ENCODE results near the gene TMCC3.
A peak's percentile ranks its signal among the peaks of the same experiment; 100 is the strongest.

The TMCC3 gene

DNA sequence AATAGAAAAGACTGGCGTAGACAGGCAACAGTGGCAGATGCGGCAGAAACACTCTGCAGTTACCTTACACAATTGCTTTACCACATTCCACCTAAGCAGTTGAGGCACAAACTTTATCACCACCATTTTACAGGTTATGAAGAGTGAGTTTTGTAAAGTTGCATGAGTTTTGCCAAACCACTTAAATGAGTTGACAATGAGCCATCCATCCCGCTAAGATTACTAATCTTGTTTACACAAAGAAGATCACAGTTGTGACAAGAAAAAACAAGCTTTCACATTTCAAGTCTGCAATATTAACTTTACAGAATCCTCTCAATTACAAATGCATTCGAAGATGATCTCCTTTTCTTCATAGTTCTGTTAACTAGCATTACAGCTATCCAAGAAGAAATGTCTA lies 1.8 kb downstream of the TMCC3 start:
- no peaks in the 10 kb centered on the region for H3K36me3 ChIP-seq
- no peaks in the 10 kb centered on the region for H3K27me3 ChIP-seq
- no peaks in the 10 kb centered on the region for H3K9me3 ChIP-seq
- peak overlapping the region; percentile 68 to 75 for H3K4me3 ChIP-seq
- DNase-seq = no peak
- intact Hi-C loops (cut with DNase I; ENCODE audit: low total_unique reads) = loop anchor here (10.0 kb wide), 1 partner anchor 76 kb away; no protein-coding TSS in a partner anchor
- H3K27ac ChIP-seq = no peak overlapping the region
- TF ChIP-seq, protein P1, sequence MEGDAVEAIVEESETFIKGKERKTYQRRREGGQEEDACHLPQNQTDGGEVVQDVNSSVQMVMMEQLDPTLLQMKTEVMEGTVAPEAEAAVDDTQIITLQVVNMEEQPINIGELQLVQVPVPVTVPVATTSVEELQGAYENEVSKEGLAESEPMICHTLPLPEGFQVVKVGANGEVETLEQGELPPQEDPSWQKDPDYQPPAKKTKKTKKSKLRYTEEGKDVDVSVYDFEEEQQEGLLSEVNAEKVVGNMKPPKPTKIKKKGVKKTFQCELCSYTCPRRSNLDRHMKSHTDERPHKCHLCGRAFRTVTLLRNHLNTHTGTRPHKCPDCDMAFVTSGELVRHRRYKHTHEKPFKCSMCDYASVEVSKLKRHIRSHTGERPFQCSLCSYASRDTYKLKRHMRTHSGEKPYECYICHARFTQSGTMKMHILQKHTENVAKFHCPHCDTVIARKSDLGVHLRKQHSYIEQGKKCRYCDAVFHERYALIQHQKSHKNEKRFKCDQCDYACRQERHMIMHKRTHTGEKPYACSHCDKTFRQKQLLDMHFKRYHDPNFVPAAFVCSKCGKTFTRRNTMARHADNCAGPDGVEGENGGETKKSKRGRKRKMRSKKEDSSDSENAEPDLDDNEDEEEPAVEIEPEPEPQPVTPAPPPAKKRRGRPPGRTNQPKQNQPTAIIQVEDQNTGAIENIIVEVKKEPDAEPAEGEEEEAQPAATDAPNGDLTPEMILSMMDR (IDR thresholded peaks at IDR 0.05) = no peak
- peaks cover 0 to 11% (median 3%) of the 10 kb centered on the region in 4 donors for H3K4me1 ChIP-seq

DNA sequence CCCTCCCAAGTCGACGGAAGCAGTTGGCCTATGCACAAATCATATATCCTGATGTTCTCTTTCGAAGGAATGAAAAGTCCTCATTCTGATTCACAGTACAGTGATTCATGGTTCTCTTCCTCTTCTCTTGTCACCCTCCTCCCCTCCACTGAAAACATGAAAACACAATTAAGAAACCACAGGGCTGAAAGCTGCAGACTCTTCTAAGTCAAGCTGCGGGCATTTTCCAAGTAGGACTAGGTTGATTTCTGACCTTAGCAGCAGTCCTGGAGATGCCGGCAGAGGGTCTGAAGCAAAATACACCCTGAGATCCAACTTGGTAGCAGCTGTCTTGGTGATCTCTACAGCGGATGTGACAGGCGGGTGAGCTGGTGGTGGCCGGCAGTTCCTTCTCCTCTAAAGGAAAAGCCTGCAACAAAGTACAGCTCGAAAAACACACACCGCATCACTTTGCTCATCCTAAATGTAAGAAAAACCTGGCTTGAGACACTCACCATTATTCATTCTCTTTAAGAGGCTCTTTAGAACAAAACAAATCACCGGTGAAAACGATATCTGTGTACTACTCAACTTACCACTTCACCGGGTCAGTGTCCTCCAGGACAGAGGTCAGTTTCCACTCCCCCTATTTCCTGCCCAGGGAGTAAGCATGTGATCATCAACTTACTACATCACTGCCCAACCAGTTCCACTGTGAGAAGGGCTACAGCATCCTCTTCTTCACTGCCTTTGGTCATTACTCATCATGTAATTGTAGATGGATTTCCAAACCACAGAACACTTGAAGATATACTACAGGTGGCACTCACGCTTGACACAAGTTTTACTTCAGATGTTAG lies 6.0 kb downstream of the TMCC3 start:
- Histone ChIP-seq H3K27ac (no peak overlapping the region), H3K36me3 (no peaks in the 10 kb centered on the region), H3K9me3 (no peaks in the 10 kb centered on the region), H3K4me3 (peak overlapping the region in 1 of 2 donors; percentile 8), H3K4me1 (peaks cover 0 to 8% (median 2%) of the 10 kb centered on the region in 4 donors), H3K27me3 (no peaks in the 10 kb centered on the region)
- TF ChIP-seq, protein P1 (IDR thresholded peaks at IDR 0.05) = no peak
- DNase-seq = no peak
- intact Hi-C loops (cut with DNase I; ENCODE audit: low total_unique reads) = loop anchor here (10.0 kb wide), 1 partner anchor 80 kb away; no protein-coding TSS in a partner anchor

DNA sequence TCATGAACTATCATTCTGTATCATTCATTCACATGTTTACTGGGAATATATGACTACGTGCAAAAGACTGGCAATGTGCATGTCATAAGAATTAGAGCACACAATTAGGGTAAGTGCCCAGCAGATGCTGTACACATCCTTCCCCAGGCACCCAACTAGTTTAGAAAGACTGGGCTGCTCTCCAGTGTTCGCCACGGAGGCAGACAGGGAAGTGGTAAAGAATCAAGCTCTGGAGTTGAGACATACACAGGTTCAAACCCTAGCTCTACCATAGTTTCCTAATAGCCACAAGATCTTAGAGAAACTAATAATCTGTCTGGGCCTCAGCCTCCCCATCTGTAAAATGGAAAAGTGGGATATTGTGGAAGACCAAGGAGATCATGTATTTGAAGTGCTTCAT lies 6.8 kb downstream of the TMCC3 start:
- H3K9me3 ChIP-seq = no peaks in the 10 kb centered on the region
- no peaks in the 10 kb centered on the region for H3K27me3 ChIP-seq
- TF ChIP-seq, protein P1 (IDR thresholded peaks at IDR 0.05) = no peak
- H3K27ac ChIP-seq = no peak overlapping the region
- intact Hi-C loops (cut with DNase I; ENCODE audit: low total_unique reads) = loop anchor here (10.0 kb wide), 1 partner anchor 81 kb away; no protein-coding TSS in a partner anchor
- DNase-seq = peak in 1 of 2 donors; percentile 34
- H3K4me3 ChIP-seq = no peak overlapping the region
- H3K36me3 ChIP-seq = no peaks in the 10 kb centered on the region
- peaks cover 0 to under 1% (median 0%) of the 10 kb centered on the region in 4 donors for H3K4me1 ChIP-seq

DNA sequence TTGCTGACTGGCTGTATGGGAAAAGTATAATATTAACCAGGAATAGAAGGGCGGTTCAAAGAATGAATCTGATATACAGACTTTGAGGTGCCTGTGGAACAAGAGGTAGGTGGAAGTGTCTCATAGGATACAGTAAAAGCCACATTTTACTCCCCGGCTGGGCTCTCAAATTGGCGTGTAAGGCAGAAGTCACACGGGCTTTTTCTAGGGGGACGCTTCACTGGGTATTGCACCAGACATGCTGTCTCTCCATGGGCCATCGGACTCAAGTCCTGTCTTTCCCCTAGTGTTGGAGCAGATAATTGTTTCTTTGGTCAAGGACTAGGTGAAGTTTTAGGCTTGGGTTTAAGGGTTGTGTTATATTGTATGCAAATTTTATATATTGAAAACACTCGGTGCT lies 9.1 kb downstream of the TMCC3 start:
- no peaks in the 10 kb centered on the region for H3K36me3 ChIP-seq
- H3K4me3 ChIP-seq = no peak overlapping the region
- TF ChIP-seq, protein P1 (IDR thresholded peaks at IDR 0.05) = no peak
- no peak for DNase-seq
- no peaks in the 10 kb centered on the region for H3K4me1 ChIP-seq
- no peaks in the 10 kb centered on the region for H3K9me3 ChIP-seq
- intact Hi-C loops (cut with DNase I; ENCODE audit: low total_unique reads) = loop anchor here (10.0 kb wide), 1 partner anchor 84 kb away; no protein-coding TSS in a partner anchor
- no peak overlapping the region for H3K27ac ChIP-seq
- H3K27me3 ChIP-seq = no peaks in the 10 kb centered on the region

DNA sequence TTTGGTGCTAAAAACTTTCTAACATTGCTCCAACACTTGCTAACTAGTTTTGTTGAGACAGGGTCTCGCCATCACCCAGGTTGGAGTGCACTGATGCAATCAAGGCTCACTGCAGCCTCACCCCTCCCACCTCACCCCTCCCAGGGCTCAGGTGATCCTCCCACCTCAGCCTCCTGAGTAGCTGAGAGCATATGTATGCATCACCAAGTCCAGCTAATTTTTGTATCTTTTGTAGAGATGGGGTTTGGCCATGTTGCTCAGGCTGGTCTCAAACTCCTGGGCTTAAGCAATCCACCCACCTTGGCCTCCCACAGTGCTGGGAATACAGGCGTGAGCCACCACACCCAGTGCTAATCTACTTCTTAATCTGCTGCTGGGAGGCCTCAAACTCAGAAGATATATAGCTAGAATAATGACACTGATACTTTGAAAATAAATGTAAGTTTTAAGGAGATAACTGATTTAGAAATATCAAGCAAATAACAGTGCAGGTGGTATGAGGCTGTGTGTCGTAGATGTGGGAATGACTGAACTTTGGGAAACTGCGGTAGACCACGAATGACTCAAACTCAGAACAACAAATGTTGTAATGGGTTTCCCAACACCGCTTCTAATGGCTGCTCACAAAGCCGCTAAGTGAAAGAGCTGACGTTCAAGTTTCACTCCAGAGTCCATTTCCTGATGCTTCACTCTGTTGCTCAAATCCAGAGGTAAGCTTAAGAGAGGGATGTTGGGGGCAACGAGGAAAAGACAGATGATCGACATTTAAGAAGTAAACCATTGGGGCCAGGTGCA lies 10.0 kb downstream of the TMCC3 start:
- TF ChIP-seq, protein P1 (IDR thresholded peaks at IDR 0.05) = no peak
- intact Hi-C loops (cut with DNase I; ENCODE audit: low total_unique reads) = loop anchor here (10.0 kb wide), 1 partner anchor 84 kb away; no protein-coding TSS in a partner anchor
- no peaks in the 10 kb centered on the region for H3K27me3 ChIP-seq
- no peaks in the 10 kb centered on the region for H3K9me3 ChIP-seq
- no peak overlapping the region for H3K27ac ChIP-seq
- H3K4me3 ChIP-seq = no peak overlapping the region
- H3K4me1 ChIP-seq = no peaks in the 10 kb centered on the region
- no peaks in the 10 kb centered on the region for H3K36me3 ChIP-seq
- DNase-seq = no peak

Data from tibial artery (tissue), 4 donors.